Stimulated activated CD4-positive, alpha-beta T cell treated with anti-CD3 and anti-CD28 coated beads, Interleukin-1b, Interleukin-23, amount 100 ng/mL, for 4 hours (primary cell): ENCODE data around the gene AEN.

Source experiments
- DNase-seq, 2 donors: peaks; one replicate each; pipeline ENCODE4 v3.0.0-alpha.2; 2020; ENCODE audit warnings: low read depth in 2 of 2

The AEN gene

DNA sequence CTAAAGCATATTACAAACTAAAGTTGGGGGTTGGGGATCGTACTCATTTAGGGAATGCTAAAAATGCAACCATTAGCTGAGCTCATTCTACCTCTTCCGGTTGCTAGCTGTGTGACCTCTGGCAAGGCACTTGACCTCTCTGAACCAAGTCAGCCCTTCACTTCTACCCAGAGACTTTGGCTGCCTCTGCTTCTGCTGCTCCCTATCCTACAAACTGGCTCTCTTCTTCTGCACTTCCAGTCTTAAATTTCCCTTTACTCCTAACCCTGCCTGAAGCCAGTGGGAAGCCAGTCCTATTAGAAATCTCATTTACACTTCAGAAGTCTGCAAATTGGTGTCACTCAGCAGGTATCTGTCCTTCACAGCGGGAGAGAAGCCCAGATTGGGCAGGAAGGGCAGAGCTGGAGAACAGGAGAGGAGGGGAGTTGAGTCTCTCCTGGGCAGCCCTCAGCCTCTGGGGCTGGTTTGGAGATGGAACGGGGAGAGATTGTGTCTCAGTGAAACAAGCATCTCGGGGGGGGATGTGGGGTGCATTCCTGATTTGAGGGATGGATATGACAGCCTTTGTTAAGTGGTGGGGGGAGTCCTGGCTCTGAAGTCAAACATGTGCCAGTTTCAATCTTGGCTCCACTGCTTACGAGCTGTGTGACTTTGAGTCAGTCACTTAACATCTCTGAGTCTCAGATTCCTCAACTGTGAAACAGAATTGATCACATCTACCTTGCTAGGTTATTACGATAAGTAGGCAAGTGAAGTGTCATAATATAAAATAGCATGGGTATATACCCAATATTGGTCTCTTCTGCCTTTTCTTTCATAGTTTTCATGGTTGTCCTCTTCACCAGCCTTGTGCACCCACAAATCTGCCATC lies 7.8 kb upstream of the AEN start:
- DNase-seq, result no peak

DNA sequence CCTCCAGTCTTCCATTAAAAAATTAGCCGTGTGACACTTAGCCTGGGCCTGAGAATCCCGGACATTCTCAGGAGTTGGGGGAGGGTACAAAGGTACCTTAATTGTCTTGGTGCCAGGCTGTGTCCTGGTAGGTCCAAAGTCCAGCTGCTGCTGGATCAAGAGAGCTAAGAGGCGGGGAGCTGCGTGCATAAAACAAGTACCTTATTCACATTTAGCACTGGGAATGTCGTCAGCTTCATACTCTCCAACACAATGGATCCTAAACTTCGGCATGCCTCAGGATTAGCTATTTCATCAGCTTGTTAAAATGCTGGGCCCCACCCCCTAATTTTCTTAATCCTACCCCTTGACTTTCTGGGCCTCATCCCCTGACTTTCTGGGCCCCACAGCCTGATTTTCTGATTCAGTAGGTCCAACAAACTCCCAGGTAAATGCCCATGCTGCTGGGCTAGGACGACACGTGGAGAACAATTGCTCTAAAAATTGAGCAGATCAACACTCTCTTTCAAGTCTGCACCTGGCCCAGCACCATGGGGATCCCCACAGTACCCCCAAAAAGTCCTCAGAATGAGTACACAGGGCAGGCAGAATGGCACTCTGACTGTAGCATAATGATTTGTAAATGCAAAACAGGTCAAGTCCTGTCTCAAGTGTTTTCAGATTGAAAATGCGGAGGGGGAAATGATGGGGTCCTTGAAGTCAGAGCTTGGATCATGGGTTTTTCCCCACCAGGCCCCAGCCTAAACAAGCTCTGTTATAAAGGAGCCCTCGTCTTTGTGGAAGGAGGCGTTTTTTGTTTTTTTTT lies 5.6 kb upstream of the AEN start:
- no peak for DNase-seq

DNA sequence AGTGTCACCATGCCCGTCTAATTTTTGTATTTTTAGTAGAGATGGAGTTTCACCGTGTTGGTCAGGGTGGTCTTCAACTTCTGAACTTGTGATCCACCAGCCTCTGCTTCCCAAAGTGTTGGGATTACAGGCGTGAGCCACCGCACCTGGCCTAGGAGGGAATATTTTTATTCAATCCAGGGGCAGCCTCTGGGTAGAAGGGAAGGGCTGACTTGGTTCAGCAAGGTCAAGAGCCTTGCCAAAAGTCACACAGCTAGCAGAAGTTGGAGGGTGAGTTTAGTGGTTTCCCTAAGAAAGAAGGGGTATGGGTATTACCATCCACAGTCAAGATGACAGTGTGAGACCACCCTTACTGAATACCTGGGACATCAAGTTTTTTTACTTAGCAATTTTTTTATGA lies 4.9 kb upstream of the AEN start:
- DNase-seq, result no peak

DNA sequence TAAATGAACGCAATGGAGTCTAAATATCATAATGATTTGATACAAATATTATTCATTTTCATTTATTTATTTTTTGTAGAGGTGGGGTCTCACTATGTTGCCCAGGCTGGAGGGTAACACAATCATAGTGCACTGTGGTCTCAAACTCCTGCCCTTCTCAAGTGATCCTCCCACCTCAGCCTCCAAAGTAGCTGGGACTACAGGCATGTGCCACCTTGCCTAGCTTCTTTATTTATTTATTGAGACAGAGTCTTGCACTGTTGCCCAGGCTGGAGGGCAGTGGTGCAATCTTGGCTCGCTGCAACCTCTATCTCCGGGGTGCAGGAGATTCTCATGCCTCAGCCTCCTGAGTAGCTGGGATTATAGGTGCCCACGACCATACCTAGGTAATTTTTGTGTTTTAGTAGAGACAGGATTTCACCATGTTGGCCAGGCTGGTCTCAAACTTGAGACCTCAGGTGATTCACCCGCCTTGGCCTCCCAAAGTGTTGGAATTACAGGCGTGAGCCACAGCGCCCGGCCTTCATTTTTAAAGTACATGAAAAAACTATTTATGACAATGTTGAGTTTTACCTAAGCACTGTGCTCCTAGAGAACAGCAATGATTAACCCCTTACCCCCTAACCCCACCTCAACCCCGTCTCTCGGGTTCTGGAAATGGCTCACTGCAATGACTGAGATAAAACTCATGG lies 4.0 kb upstream of the AEN start:
- no peak for DNase-seq

DNA sequence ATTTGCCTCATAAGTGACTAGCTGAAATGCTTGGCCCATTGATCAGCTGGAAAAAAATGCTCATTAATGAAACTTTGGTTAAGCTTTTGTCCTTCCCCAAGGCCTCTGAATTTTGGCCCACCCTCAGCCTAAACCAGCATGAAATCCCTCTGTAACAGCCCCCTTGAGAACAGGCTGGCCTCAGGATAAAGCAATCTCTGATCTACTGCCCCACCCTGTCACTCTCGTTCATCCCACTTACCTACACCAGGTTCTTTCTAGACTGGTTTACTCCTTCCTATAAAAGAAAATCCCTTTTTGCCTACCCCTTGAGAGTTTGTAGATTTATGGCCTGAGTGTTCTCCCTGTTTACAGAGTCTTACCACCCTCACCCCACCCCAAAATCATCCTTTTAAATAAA lies 3.4 kb upstream of the AEN start:
- DNase-seq, result no peak

DNA sequence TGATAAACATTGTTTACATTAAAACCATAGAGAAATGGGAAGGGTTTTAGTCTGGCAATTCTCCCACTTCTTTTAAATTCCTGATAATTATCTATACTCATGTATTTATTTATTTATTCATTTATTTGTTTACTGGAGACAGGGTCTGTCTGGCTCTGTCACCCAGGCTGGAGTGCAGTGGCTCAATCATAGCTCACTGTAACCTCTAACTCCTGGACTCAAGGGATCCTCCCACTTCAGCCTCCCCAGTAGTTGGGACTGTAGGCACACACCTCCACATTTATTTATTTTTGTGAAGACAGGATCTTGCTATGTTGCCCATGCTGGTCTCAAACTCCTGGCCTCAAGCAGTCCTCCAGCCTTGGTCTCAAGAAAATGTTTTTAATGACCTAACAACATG lies 2.5 kb upstream of the AEN start:
- no peak for DNase-seq

DNA sequence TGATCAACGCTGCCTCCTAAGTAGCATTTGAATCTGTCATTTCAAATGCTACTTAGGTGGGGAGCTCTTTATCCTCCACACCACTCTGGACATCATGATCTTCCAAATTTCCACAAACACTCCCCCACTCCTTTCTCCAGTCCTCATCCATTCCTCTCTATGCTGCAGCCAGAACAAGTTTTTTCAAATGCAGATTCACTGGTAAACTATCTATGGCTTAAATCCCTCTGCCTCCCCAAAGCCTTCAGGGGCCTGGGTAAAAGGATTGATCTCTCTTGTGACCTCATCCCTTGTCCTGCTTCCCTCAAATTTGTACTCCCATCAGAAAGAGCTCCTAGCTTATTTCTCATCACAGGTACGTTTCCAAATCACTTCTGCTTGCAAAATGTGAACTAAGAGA lies 1.3 kb upstream of the AEN start:
- no peak for DNase-seq

DNA sequence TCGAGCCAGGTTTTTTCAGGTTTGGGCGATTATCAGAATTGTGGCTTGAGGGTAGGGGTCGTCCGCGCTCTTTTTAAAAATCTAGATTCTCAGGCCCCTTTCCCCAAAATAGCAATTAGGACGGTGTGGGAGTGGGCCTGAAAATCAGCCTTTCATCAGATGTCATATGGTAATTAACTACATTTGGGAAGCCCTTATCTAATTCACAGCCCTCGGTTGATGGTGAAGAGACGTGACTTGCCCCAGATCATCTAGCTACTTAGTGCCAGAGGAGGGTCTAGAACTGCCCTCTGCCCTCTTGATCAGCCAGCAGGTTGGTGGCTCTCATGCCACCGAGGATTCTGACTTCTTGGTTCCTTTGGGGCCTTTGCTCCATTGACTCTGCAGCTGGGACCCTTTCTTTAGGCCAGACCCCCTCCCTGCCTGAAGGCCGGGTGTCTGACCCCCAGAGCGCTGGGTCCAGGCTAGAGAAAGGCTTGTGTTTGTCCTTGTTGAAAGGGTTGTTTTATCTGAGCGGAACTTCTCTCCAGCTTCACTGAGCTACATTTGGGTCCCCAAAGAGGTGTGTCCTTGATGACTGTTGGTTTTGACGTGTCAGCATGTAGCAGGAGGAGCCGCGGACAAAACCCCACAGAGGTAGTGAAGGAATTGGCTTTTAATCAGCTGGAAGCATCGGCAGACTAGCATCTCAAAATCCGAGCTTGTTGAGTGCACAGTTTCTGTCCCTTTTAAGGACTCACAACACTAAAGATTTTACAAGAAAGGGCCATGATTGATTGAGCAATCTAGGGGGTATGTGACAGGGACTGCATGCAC lies 857 bp downstream of the AEN start:
- no peak for DNase-seq

DNA sequence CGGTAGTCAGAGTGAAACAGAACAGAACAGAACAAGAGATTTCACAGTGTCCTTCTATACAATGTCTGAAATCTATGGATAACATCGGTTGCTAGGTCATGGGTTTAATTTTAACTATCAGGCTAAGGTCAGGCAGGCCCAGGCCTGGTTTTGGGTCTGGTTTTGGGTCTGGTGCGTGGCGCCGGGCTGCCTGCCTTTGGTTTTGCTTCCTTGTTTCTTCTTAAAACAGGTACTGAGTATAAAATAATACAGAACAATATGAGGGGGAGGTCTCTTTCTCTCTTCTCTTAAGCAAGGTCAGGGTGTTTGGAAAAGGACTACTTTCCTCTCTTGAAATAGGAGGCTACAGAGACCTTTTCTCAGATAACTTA lies 1.4 kb downstream of the AEN start:
- DNase-seq, result no peak

DNA sequence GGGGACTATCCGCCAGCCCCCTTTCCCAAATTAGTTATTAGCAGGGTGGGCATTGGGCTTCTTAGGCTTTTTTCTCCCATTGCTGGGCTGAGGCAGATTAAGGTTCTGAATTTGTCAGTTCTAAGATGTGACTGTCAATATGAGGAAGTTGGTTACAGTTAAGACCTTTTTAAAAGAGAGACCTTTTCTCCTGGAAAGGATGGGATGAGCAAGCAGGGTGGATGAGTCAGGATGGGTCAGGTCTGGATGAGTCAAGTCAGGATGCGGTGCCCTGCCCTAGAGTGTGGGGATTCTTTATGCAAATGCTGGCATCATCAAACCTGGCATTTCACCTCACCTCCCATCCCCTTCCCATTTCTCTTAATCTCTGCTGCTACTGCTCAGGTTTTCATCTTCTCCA lies 1.9 kb downstream of the AEN start:
- DNase-seq, result no peak

DNA sequence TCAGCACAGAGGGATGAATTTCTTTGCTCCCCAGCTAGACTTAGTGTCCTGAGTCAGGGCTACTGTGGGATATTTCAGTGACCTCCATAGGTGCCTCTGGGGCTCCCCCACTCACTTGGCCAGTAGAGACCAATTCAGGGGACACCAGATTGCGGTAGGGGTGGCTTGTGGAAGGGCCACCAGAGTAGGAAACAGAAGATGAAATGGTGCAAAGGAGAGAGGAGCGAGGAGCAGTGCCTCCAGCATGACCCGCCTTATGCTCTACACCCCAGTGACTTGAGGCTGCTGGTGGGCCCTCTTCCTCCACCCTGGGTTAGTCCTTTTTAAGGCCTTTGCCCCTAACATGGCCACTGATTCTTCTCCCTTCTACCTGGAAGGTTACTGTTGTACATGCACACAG lies 2.5 kb downstream of the AEN start:
- DNase-seq, result no peak

DNA sequence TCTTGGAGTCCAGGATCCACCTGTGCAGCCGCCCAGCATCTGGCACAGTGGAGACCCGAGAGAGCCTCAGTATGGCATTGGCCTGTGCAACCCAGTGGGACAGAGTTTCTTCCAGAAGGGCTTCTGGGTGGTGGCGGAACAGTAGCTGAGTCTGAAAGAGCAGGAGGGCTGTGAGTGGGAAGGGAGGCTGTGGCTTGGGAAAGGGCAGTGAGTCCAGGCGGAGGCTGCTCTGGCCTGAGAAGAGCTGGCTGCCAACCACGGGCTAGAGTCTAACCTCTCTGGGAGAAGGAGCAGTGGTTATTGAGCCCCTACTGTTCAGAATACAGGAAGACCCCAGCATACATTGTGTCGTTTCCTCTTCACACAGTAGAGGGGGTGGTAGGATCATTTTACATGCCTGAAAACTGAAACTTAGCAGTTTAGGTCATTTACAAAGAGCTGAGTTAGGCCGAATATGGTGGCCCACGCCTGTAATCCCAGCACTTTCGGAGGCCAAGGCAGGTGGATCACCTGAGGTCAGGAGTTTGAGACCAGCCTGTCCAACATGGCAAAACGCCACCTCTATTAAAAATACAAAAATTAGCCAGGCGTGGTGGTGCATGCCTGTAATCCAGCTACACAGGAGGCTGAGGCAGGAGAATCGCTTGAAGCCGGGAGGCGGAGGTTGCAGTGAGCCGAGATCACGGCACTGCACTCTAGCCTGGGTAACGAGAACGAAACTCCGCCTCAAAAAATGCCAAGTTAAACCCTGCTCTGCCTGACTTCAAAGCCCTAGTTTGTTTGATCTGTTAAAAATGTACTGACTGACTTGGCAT lies 3.2 kb downstream of the AEN start:
- no peak for DNase-seq

DNA sequence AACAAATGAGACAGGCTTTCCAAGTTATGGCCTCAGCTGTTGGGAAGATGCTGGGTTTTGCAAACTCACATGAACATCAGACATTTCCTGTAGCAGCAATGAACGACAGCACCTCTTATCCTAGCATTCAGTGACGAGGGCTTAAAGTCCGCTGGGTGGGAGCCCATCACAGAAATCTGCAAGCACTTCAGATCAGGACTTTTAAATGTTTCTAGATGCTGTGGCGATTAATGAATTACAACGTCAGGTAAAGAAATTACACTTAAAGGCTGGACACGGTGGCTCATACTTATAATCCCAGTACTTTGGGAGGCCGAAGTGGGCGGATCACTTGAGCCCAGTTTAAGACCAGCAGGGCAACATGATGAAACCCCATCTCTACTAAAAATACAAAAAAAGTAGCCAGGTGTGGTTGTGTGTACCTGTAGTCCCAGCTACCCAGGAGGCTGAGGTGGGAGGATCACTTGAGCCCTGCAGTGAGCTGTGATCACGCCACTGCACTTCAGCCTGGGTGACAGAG lies 3.9 kb downstream of the AEN start:
- DNase-seq, result no peak

DNA sequence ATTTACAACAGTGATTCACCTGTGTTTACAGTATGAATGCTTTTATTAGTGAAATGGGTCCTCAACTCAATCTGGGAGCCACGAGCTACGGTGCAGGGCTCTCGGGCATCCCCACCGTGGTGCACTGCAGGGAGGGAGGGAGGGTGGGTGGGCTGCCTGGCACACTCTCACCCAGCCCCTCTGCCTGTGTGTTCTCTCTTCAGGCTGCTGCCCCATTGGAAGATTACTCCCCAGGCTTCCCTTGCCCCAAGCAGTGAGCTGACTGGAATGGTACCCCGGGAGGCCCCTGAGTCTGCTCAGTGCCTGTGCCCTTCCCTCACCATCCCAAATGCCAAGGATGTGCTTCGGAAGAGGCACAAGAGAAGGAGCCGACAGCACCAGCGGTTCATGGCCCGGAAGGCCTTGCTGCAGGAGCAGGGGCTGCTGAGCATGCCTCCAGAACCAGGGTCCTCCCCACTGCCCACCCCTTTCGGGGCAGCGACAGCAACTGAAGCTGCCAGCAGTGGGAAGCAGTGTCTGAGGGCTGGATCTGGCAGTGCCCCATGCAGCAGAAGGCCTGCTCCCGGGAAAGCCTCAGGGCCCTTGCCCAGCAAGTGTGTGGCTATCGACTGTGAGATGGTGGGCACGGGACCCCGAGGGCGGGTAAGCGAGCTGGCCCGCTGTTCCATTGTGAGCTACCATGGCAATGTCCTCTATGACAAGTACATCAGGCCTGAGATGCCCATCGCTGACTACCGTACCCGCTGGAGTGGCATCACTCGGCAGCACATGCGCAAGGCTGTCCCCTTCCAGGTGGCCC lies 5.0 kb downstream of the AEN start:
- DNase-seq, result no peak

DNA sequence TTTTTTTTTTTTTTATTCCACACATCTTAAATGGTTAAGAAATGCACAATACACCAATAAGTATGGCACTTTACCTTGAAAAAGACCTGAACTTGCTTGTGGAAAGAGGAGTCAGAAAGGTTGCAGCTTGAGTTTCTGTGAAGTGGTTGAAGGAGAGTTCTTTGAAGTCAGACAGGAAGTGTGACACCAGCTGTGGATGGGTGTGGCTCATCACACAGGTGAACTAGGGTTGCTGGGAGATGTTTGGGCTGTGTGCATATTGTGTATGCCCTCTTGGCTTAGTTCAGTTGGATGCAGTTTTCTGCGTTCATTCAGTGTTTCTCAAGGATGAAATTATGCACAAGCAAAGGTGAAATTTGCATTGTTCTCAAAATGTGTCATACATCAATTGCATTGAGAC lies 6.3 kb downstream of the AEN start:
- no peak for DNase-seq

DNA sequence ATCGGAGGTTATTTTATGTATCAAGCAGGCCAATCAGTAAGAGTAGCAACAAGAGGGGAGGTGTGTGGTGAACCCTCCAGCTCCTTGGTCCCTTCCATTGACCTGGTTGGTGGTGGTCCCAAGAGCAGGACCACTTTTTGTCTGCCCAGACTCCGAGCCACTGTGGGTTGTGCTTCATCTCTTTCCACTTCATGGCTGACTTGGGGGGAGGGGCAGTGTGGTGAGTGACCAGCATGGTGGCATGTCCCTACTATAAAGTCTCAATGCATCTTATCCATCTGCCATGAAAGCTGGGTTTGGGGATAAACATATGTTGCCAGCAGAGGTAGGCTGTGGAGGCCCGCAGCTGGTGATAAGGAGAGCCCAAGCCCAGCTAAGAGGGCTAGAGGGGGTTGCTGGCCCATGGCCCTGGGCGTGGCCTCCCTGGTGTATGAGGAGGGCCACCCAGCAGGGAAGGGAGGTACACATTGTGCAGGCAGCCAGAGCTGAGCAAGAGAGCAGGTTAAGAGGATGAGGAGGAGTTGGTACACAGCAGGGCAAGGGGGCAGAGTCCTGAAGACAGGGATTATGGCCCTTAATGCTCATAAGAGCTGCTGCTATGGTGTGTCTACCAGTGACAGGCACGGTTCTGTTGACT lies 7.0 kb downstream of the AEN start:
- no peak for DNase-seq

DNA sequence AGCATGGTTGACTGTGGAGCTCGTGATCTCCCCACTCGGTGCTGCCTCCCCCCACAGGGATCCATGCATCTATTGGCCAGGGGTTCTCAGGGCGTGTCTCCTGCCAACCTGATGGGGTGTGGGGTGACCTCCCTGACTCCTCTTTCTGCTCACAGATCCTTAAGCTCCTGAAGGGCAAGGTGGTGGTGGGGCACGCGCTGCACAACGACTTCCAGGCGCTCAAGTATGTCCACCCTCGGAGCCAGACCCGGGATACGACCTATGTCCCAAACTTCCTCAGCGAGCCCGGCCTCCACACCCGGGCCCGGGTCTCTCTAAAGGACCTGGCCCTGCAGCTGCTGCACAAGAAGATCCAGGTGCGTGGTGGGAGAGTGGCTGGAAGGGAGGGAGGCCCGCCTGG lies 7.9 kb downstream of the AEN start:
- DNase-seq, result no peak

DNA sequence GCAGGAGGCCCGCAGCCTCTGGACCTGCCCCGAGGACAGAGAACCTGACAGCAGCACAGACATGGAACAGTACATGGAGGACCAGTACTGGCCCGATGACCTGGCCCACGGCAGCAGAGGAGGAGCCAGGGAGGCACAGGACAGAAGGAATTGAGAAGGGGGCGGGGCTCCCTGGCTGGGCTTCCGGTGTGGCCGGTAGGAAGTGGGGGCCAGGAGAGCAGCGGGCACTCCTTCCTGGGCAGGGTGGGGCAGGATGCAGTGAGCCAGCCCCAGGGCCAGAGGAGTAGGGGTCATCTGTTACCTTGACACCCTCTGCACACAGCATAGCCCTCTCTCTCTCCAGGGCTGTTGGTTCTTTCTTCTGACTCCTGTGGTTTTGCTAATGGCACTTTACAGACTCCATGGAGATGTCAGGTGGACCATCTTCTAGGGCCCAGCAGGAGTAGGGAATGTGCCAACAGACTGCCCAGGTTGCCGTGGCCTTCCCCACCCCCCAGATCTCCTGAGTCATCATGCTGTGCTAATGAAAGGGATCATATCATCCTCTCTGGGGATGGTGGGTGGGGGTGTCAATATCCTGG lies 9.1 kb downstream of the AEN start:
- no peak for DNase-seq
